SK-N-MC (cell line): ENCODE measurements around the gene CDK12.
"Not testable (repeated sequence)": the region's sequence is repeated elsewhere in the genome, so short reads cannot be mapped to it uniquely, and the experiment has no call there.

Source experiments
- DNase-seq: peaks from one replicate; pipeline ENCODE4 v3.0.0-alpha.2; 2011; ENCODE audit warnings: low read depth, low spot score
- H3K27ac ChIP-seq: fragments of 200-600 bp; sonication (generic); 2 replicates; pipeline ENCODE4 v1.5.1; 2016; ENCODE audit warnings: mixed run types
- H3K36me3 ChIP-seq: fragments of 200-600 bp; sonication (generic); 2 replicates; pipeline ENCODE4 v1.6.1; 2017; ENCODE audit warnings: antibody characterized with exemption, low read length, mixed read lengths; ENCODE audit not compliant: insufficient read depth
- H3K4me3 ChIP-seq: fragments of 200-600 bp; sonication (generic); 2 replicates; pipeline ENCODE4 v1.5.1; 2016
- H3K9ac ChIP-seq: fragments of 200-600 bp; sonication (generic); 2 replicates; pipeline ENCODE4 v1.8.0; 2017; ENCODE audit warnings: mixed run types, mixed read lengths; ENCODE audit not compliant: insufficient read length
- H3K9me3 ChIP-seq: fragments of 200-600 bp; sonication (generic); 2 replicates; pipeline ENCODE4 v1.6.1; 2017; ENCODE audit warnings: low read depth, mild to moderate bottlenecking, antibody characterized with exemption, low read length, moderate library complexity, mixed read lengths
- EZH2 ChIP-seq: fragments of 200-600 bp; sonication (generic); IDR thresholded peaks from one replicate; pipeline ENCODE4 v1.6.1; 2017; ENCODE audit warnings: antibody characterized with exemption
- FOXP2 ChIP-seq: optimal IDR thresholded peaks from 2 replicates; pipeline ENCODE3; 2011; ENCODE audit warnings: mild to moderate bottlenecking, moderate library complexity; ENCODE audit not compliant: insufficient read depth; ENCODE audit errors: extremely low read length, control extremely low read depth
- POLR2AphosphoS5 ChIP-seq: IDR thresholded peaks from 2 replicates; pipeline ENCODE4 v1.6.1; 2012; ENCODE audit warnings: mild to moderate bottlenecking, low read depth, low read length, borderline replicate concordance

The CDK12 gene

DNA sequence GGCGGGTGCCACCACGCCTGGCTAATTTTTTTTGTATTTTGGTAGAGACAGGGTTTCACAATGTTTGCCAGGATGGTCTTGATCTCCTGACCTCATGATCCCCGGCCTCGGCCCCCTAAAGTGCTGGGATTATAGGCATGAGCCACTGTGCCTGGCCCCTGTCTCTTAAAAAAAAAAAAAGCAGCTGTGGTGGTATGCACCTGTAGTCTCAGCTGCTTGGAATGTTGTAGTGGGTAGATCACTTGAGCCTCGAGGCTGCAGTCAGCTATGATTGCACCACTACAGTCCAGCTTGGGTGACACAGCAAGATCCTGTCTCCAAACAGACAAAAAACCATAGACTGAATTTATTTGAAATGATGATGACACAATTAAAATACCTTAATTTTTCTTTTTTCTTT lies 24.3 kb downstream of the CDK12 start:
- no peaks in the 10 kb centered on the region for H3K9me3 ChIP-seq
- H3K4me3 ChIP-seq = no peak overlapping the region
- H3K9ac ChIP-seq = no peak overlapping the region
- peaks cover 22% of the 10 kb centered on the region for H3K36me3 ChIP-seq
- no peak overlapping the region for H3K27ac ChIP-seq
- no peak for DNase-seq
- no peak for TF ChIP-seq FOXP2
- TF ChIP-seq POLR2AphosphoS5 = no peak
- no peak for TF ChIP-seq EZH2

GRCh38 chr17:39486242-39486641 lies 25.0 kb downstream of the CDK12 start:
- no peak for DNase-seq
- Histone ChIP-seq H3K36me3 (peaks cover 26% of the 10 kb centered on the region), H3K9ac (no peak overlapping the region), H3K9me3 (no peaks in the 10 kb centered on the region), H3K4me3 (no peak overlapping the region), H3K27ac (no peak overlapping the region)
- TF ChIP-seq FOXP2 = no peak
- no peak for TF ChIP-seq POLR2AphosphoS5
- no peak for TF ChIP-seq EZH2

DNA sequence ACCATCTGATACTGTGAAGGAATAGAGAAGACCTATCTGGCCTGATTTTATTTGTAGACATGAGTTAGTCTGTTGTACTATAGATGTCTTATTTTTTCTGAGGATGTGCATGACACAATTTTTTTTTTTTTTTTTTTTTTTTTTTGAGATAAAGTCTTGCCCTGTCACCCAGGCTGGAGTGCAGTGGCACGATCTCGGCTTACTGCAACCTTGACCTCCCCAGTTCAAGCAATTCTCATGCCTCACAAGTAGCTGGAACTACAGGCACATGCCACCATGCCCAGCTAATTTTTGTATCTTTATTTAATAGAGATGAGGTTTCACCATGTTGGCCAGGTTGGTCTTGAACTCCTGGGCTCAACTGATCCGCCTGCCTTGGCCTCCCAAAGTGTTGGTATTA lies 26.2 kb downstream of the CDK12 start:
- H3K9ac ChIP-seq, DNase-seq, H3K9me3 ChIP-seq, H3K4me3 ChIP-seq, H3K27ac ChIP-seq: not testable (repeated sequence)
- peaks cover 30% of the 10 kb centered on the region for H3K36me3 ChIP-seq

- no peaks in the 10 kb centered on the region for H3K9me3 ChIP-seq
- no peak overlapping the region for H3K9ac ChIP-seq
- H3K4me3 ChIP-seq = no peak overlapping the region
- H3K36me3 ChIP-seq = peaks cover 35% of the 10 kb centered on the region
- DNase-seq = no peak
- H3K27ac ChIP-seq = no peak overlapping the region
- TF ChIP-seq POLR2AphosphoS5 (no peak), EZH2 (no peak), FOXP2 (no peak)
Measured at GRCh38 chr17:39487946-39488345, 26.7 kb downstream of the CDK12 start.

DNA sequence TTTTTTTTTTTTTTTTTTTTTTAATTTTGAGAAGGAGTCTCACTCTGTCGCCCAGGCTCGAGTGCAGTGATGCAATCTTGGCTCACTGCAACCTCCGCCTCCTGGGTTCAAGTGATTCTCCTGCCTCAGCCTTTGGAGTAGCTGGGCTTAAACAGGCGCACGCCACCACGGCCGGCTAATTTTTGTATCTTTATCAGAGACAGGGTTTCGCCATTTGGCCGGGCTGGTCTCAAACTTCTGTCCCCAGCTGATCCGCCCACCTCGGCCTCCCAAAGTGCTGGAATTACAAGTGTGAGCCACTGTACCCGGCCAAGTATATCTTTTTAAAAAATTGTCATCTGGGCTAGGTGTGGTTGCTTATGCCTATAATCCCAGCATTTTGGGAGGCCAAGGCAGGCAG lies 35.6 kb downstream of the CDK12 start:
- not testable (repeated sequence) for DNase-seq

GRCh38 chr17:39507511-39507910 lies 46.2 kb downstream of the CDK12 start:
- no peak for DNase-seq
- Histone ChIP-seq H3K9ac (no peak overlapping the region), H3K27ac (no peak overlapping the region), H3K36me3 (peaks cover 81% of the 10 kb centered on the region), H3K4me3 (no peak overlapping the region), H3K9me3 (no peaks in the 10 kb centered on the region)
- no peak for TF ChIP-seq FOXP2
- no peak for TF ChIP-seq POLR2AphosphoS5
- no peak for TF ChIP-seq EZH2

More for the DNA sequence above, 35.6 kb downstream of the CDK12 start:
- H3K36me3 ChIP-seq = peaks cover 71% of the 10 kb centered on the region
- H3K4me3 ChIP-seq, H3K27ac ChIP-seq, H3K9ac ChIP-seq, H3K9me3 ChIP-seq: not testable (repeated sequence)

GRCh38 chr17:39508987-39509386 lies 47.7 kb downstream of the CDK12 start:
- peaks cover 81% of the 10 kb centered on the region for H3K36me3 ChIP-seq
- no peak overlapping the region for H3K4me3 ChIP-seq
- H3K9ac ChIP-seq = no peak overlapping the region
- H3K27ac ChIP-seq = no peak overlapping the region
- TF ChIP-seq FOXP2 = no peak
- TF ChIP-seq EZH2 = no peak
- TF ChIP-seq POLR2AphosphoS5 = no peak
- H3K9me3 ChIP-seq = no peaks in the 10 kb centered on the region
- DNase-seq = no peak

DNA sequence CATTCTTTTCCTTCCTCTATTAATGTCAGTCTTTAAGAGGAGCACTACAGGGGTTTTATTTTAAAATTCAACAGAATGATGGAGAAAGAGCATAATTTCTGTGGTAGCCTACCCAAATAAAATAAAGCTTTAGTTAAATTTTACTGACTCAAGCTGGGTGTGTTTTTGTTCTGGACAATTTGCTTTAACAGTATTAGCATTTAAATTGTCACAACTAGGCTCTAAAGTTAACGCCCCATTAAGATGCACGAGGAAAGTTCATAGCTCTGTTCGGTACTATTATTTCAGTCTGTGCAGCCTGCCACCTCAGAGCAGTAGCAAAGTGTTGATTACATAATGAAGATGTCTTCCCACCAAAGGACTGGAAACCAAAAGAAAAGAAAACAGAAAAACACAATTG lies 52.0 kb downstream of the CDK12 start:
- Histone ChIP-seq H3K4me3 (no peak overlapping the region), H3K9me3 (no peaks in the 10 kb centered on the region), H3K27ac (no peak overlapping the region), H3K36me3 (peaks cover 94% of the 10 kb centered on the region), H3K9ac (no peak overlapping the region)
- DNase-seq = no peak
- TF ChIP-seq POLR2AphosphoS5 = no peak
- TF ChIP-seq EZH2 = no peak
- no peak for TF ChIP-seq FOXP2

- Histone ChIP-seq H3K27ac (no peak overlapping the region), H3K9me3 (no peaks in the 10 kb centered on the region), H3K4me3 (no peak overlapping the region), H3K36me3 (peaks cover 96% of the 10 kb centered on the region), H3K9ac (no peak overlapping the region)
- DNase-seq = no peak
- no peak for TF ChIP-seq FOXP2
Measured at GRCh38 chr17:39513915-39514314, 52.6 kb downstream of the CDK12 start.
